ENCODE data around the gene BTBD16.

Gene BTBD16

GRCh38 chr10:122261584-122261983 lies 9.5 kb upstream of the BTBD16 start:
- Mint-ChIP-seq H3K4me3 (no peak overlapping the region), H3K36me3 (ENCODE audit: low read depth) (peaks cover 33% of the 10 kb centered on the region), H3K27me3 (ENCODE audit: low read depth) (no peaks in the 10 kb centered on the region), H3K27ac (no peak overlapping the region), H3K9me3 (peaks cover 24% of the 10 kb centered on the region), H3K4me1 (peaks cover 37% of the 10 kb centered on the region)
- TF ChIP-seq CTCF (IDR thresholded peaks at IDR 0.05; ENCODE audit: unreplicated experiment in 3 of 3) = no peak

- H3K27ac Mint-ChIP-seq = peak overlapping the region; percentile 58 to 91 (median 84)
- H3K4me3 Mint-ChIP-seq = peak overlapping the region in 1 of 3 experiments; percentile 24
- TF ChIP-seq CTCF (IDR thresholded peaks at IDR 0.05; ENCODE audit: unreplicated experiment in 3 of 3) = no peak
- no peaks in the 10 kb centered on the region for H3K27me3 Mint-ChIP-seq (ENCODE audit: low read depth)
- peaks cover 30% of the 10 kb centered on the region for H3K36me3 Mint-ChIP-seq (ENCODE audit: low read depth)
- H3K4me1 Mint-ChIP-seq = peaks cover 40% of the 10 kb centered on the region
- peaks cover 22% of the 10 kb centered on the region for H3K9me3 Mint-ChIP-seq
These were observed 7.1 kb upstream of the BTBD16 start for GRCh38 chr10:122263971-122264370.

- Mint-ChIP-seq H3K4me1 (peaks cover 44% of the 10 kb centered on the region), H3K9me3 (peaks cover 21% of the 10 kb centered on the region), H3K36me3 (ENCODE audit: low read depth) (peaks cover 28% of the 10 kb centered on the region), H3K4me3 (peak overlapping the region in 1 of 3 experiments; percentile 24), H3K27me3 (ENCODE audit: low read depth) (no peaks in the 10 kb centered on the region), H3K27ac (peak overlapping the region; percentile 58 to 91 (median 84))
- TF ChIP-seq CTCF (IDR thresholded peaks at IDR 0.05; ENCODE audit: unreplicated experiment in 3 of 3) = no peak
These were observed 6.7 kb upstream of the BTBD16 start for GRCh38 chr10:122264436-122264835.

GRCh38 chr10:122264931-122265330 lies 6.2 kb upstream of the BTBD16 start:
- Mint-ChIP-seq H3K27ac (peak overlapping the region in 2 of 3 experiments; percentile 84 to 96), H3K27me3 (ENCODE audit: low read depth) (no peaks in the 10 kb centered on the region), H3K36me3 (ENCODE audit: low read depth) (peaks cover 28% of the 10 kb centered on the region), H3K9me3 (peaks cover 21% of the 10 kb centered on the region), H3K4me3 (no peak overlapping the region), H3K4me1 (peaks cover 48% of the 10 kb centered on the region)
- no peak for TF ChIP-seq CTCF (IDR thresholded peaks at IDR 0.05; ENCODE audit: unreplicated experiment in 3 of 3)

GRCh38 chr10:122265896-122266295 lies 5.2 kb upstream of the BTBD16 start:
- Mint-ChIP-seq H3K4me3 (no peak overlapping the region), H3K36me3 (ENCODE audit: low read depth) (peaks cover 24% of the 10 kb centered on the region), H3K9me3 (peaks cover 19% of the 10 kb centered on the region), H3K27ac (peak overlapping the region; percentile 66 to 96 (median 79)), H3K4me1 (peaks cover 48% of the 10 kb centered on the region), H3K27me3 (ENCODE audit: low read depth) (no peaks in the 10 kb centered on the region)
- TF ChIP-seq CTCF (IDR thresholded peaks at IDR 0.05; ENCODE audit: unreplicated experiment in 3 of 3) = no peak

Data from nephron (organoid).